DOHH2 (cell line): ENCODE data around the gene MAGI1.

Experiments
- H3F3A ChIP-seq: fragments of 200-600 bp; sonication (generic), shearing (Covaris generic); 2 replicates; pipeline ENCODE4 v1.6.0; 2016; ENCODE audit warnings: antibody characterized with exemption, mild to moderate bottlenecking; ENCODE audit not compliant: control insufficient read depth, insufficient read depth
- H3K27ac ChIP-seq: fragments of 200-600 bp; sonication (generic); 2 replicates; pipeline ENCODE4 v1.5.1; 2014; ENCODE audit warnings: low read depth, mild to moderate bottlenecking, low read length, moderate library complexity
- H3K27me3 ChIP-seq: fragments of 200-600 bp; sonication (generic); 2 replicates; pipeline ENCODE4 v1.6.1; 2014; ENCODE audit warnings: mild to moderate bottlenecking, low read length, mixed read lengths; ENCODE audit not compliant: control insufficient read depth
- H3K36me3 ChIP-seq: fragments of 200-600 bp; sonication (generic); 2 replicates; pipeline ENCODE4 v1.6.1; 2014; ENCODE audit warnings: mild to moderate bottlenecking, low read length, moderate library complexity, mixed read lengths; ENCODE audit not compliant: control insufficient read depth
- H3K4me1 ChIP-seq: fragments of 200-600 bp; sonication (generic); 2 replicates; pipeline ENCODE4 v1.6.1; 2014; ENCODE audit warnings: mild to moderate bottlenecking, low read length, mixed read lengths; ENCODE audit not compliant: control insufficient read depth
- H3K4me2 ChIP-seq: fragments of 200-600 bp; sonication (generic); 2 replicates; pipeline ENCODE4 v1.6.0; 2014; ENCODE audit warnings: mild to moderate bottlenecking, low read length, moderate library complexity
- H3K4me3 ChIP-seq: fragments of 200-600 bp; sonication (generic); 2 replicates; pipeline ENCODE4 v1.5.1; 2014; ENCODE audit warnings: mild to moderate bottlenecking, low read length, mixed read lengths
- H3K79me2 ChIP-seq: fragments of 200-600 bp; sonication (generic); 2 replicates; pipeline ENCODE4 v1.6.1; 2014; ENCODE audit warnings: mild to moderate bottlenecking, low read length, mixed read lengths; ENCODE audit not compliant: control insufficient read depth
- H3K9me2 ChIP-seq: fragments of 200-600 bp; sonication (generic); replicated peaks from 2 replicates; pipeline ENCODE4 v1.6.1; 2014; ENCODE audit warnings: mild to moderate bottlenecking, low read length, mixed read lengths; ENCODE audit not compliant: control insufficient read depth
- H3K9me3 ChIP-seq: fragments of 200-600 bp; sonication (generic); 2 replicates; pipeline ENCODE4 v1.6.1; 2014; ENCODE audit warnings: antibody characterized with exemption, low read length, mixed read lengths; ENCODE audit not compliant: control insufficient read depth, insufficient read depth
- H4K20me1 ChIP-seq: fragments of 200-600 bp; sonication (generic); 2 replicates; pipeline ENCODE4 v1.6.0; 2014; ENCODE audit warnings: low read depth, mild to moderate bottlenecking, antibody characterized with exemption, low read length, moderate library complexity; ENCODE audit not compliant: control insufficient read depth, insufficient read depth
- CTCF ChIP-seq: fragments of 200-600 bp; sonication (generic); IDR thresholded peaks from one replicate; pipeline ENCODE4 v1.5.1; 2014; ENCODE audit warnings: antibody characterized with exemption, mild to moderate bottlenecking, low read depth, low read length; ENCODE audit not compliant: poor library complexity, severe bottlenecking
- EZH2phosphoT487 ChIP-seq: fragments of 200-600 bp; sonication (generic); IDR thresholded peaks from 2 replicates; pipeline ENCODE4 v1.6.1; 2017; ENCODE audit warnings: borderline replicate concordance, mild to moderate bottlenecking, antibody characterized with exemption, low read length, moderate library complexity, mixed read lengths

MAGI1 gene

GRCh38 chr3:65955792-65956477 is 82.8 kb downstream of the MAGI1 start:
- no peaks in the 10 kb centered on the region for H3K4me1 ChIP-seq
- no peaks in the 10 kb centered on the region for H3F3A ChIP-seq
- TF ChIP-seq CTCF (no peak), EZH2phosphoT487 (no peak)
- H4K20me1 ChIP-seq = no peaks in the 10 kb centered on the region
- no peak overlapping the region for H3K4me3 ChIP-seq
- no peaks in the 10 kb centered on the region for H3K36me3 ChIP-seq
- H3K4me2 ChIP-seq = no peak overlapping the region
- H3K27ac ChIP-seq = no peak overlapping the region
- H3K27me3 ChIP-seq = no peaks in the 10 kb centered on the region
- no peaks in the 10 kb centered on the region for H3K79me2 ChIP-seq
- H3K9me3 ChIP-seq = no peaks in the 10 kb centered on the region
- H3K9me2 ChIP-seq = no peaks in the 10 kb centered on the region

GRCh38 chr3:65953881-65954733 is 84.6 kb downstream of the MAGI1 start:
- Histone ChIP-seq H3K9me3 (no peaks in the 10 kb centered on the region), H3F3A (no peaks in the 10 kb centered on the region), H3K79me2 (no peaks in the 10 kb centered on the region), H3K4me3 (no peak overlapping the region), H3K27me3 (no peaks in the 10 kb centered on the region), H4K20me1 (no peaks in the 10 kb centered on the region), H3K27ac (no peak overlapping the region), H3K4me2 (no peak overlapping the region), H3K36me3 (no peaks in the 10 kb centered on the region), H3K4me1 (no peaks in the 10 kb centered on the region), H3K9me2 (no peaks in the 10 kb centered on the region)
- no peak for TF ChIP-seq EZH2phosphoT487
- no peak for TF ChIP-seq CTCF

- Histone ChIP-seq H3K9me2 (no peaks in the 10 kb centered on the region), H3F3A (no peaks in the 10 kb centered on the region), H3K4me3 (no peak overlapping the region), H3K27me3 (no peaks in the 10 kb centered on the region), H3K4me2 (no peak overlapping the region), H3K4me1 (no peaks in the 10 kb centered on the region), H3K9me3 (no peaks in the 10 kb centered on the region), H3K27ac (no peak overlapping the region), H3K79me2 (no peaks in the 10 kb centered on the region), H3K36me3 (no peaks in the 10 kb centered on the region), H4K20me1 (no peaks in the 10 kb centered on the region)
- TF ChIP-seq CTCF (no peak), EZH2phosphoT487 (no peak)
These were observed 85.4 kb downstream of the MAGI1 start for GRCh38 chr3:65953301-65953812.
